Parathyroid adenoma (tissue), 2 donors: ENCODE results near the gene TJAP1.

Experiments
- H2AFZ ChIP-seq: fragments of 300-600 bp; sonication (generic); one replicate; pipeline ENCODE4 v1.7.0; 2017; ENCODE audit warnings: antibody characterized with exemption, mild to moderate bottlenecking
- H3K27ac ChIP-seq: fragments of 300-600 bp; sonication (generic); one replicate; pipeline ENCODE4 v1.7.0; 2017
- H3K27me3 ChIP-seq: fragments of 300-600 bp; sonication (generic); one replicate; pipeline ENCODE4 v1.7.0; 2017; ENCODE audit warnings: low read length; ENCODE audit not compliant: control insufficient read depth, insufficient read depth
- H3K36me3 ChIP-seq: fragments of 300-600 bp; sonication (generic); one replicate; pipeline ENCODE4 v1.7.0; 2017; ENCODE audit warnings: low read length; ENCODE audit not compliant: control insufficient read depth, insufficient read depth
- H3K4me1 ChIP-seq: fragments of 300-600 bp; sonication (generic); one replicate; pipeline ENCODE4 v1.7.0; 2017; ENCODE audit warnings: control low read depth
- H3K4me2 ChIP-seq: fragments of 300-600 bp; sonication (generic); one replicate; pipeline ENCODE4 v1.7.0; 2017; ENCODE audit warnings: low read length
- H3K4me3 ChIP-seq: fragments of 300-600 bp; sonication (generic); one replicate; pipeline ENCODE4 v1.7.0; 2017; ENCODE audit warnings: low read depth, low read length
- H3K79me2 ChIP-seq: fragments of 300-600 bp; sonication (generic); one replicate; pipeline ENCODE4 v1.7.0; 2017; ENCODE audit warnings: control low read depth
- H3K9ac ChIP-seq: fragments of 300-600 bp; sonication (generic); one replicate; pipeline ENCODE4 v1.7.0; 2017; ENCODE audit warnings: mild to moderate bottlenecking
- H3K9me3 ChIP-seq: fragments of 300-600 bp; sonication (generic); one replicate; pipeline ENCODE4 v1.7.0; 2017; ENCODE audit warnings: low read length; ENCODE audit not compliant: control insufficient read depth
- CTCF ChIP-seq: fragments of 300-600 bp; sonication (generic); IDR thresholded peaks from one replicate; pipeline ENCODE4 v1.7.0; 2017; ENCODE audit warnings: antibody characterized with exemption, mild to moderate bottlenecking
- donor health status: primary hyperparathyroidism.

Gene TJAP1

GRCh38 chr6:43511824-43512415 is 34.5 kb downstream of the TJAP1 start:
- Histone ChIP-seq H3K9me3 (no peaks in the 10 kb centered on the region), H3K9ac (no peak overlapping the region), H3K79me2 (peaks cover 15% of the 10 kb centered on the region), H3K4me2 (no peak overlapping the region), H2AFZ (no peak overlapping the region), H3K27me3 (no peaks in the 10 kb centered on the region), H3K36me3 (no peaks in the 10 kb centered on the region), H3K4me3 (no peak overlapping the region), H3K27ac (no peak overlapping the region), H3K4me1 (peaks cover 15% of the 10 kb centered on the region)
- no peak for TF ChIP-seq CTCF

GRCh38 chr6:43515808-43516207 is 38.4 kb downstream of the TJAP1 start:
- peaks cover 18% of the 10 kb centered on the region for H3K4me1 ChIP-seq
- no peaks in the 10 kb centered on the region for H3K36me3 ChIP-seq
- H3K27me3 ChIP-seq: no peaks in the 10 kb centered on the region
- peak overlapping the region; percentile 81 for H3K27ac ChIP-seq
- peak overlapping the region; percentile 99 for H3K4me3 ChIP-seq
- H3K79me2 ChIP-seq: peaks cover 23% of the 10 kb centered on the region
- H3K9ac ChIP-seq: no peak overlapping the region
- peak overlapping the region; percentile 70 for H2AFZ ChIP-seq
- H3K9me3 ChIP-seq: no peaks in the 10 kb centered on the region
- TF ChIP-seq CTCF: no peak
- peak overlapping the region; percentile 98 for H3K4me2 ChIP-seq

GRCh38 chr6:43516367-43516696 is 39.0 kb downstream of the TJAP1 start:
- H3K4me1 ChIP-seq: peaks cover 18% of the 10 kb centered on the region
- peaks cover 23% of the 10 kb centered on the region for H3K79me2 ChIP-seq
- H3K9me3 ChIP-seq: no peaks in the 10 kb centered on the region
- no peaks in the 10 kb centered on the region for H3K36me3 ChIP-seq
- peak overlapping the region; percentile 99 for H3K4me3 ChIP-seq
- peak overlapping the region; percentile 70 for H2AFZ ChIP-seq
- TF ChIP-seq CTCF: no peak
- peak overlapping the region; percentile 81 for H3K27ac ChIP-seq
- H3K4me2 ChIP-seq: peak overlapping the region; percentile 98
- H3K27me3 ChIP-seq: no peaks in the 10 kb centered on the region
- peak overlapping the region; percentile 49 for H3K9ac ChIP-seq

- Histone ChIP-seq H2AFZ (peak within 1 kb of the TSS; percentile 70), H3K9me3 (no peaks in the 10 kb centered on the region), H3K4me2 (peak within 1 kb of the TSS; percentile 98), H3K4me3 (peak within 1 kb of the TSS; percentile 99), H3K27me3 (no peaks in the 10 kb centered on the region), H3K4me1 (peaks cover 18% of the 10 kb centered on the region), H3K9ac (peak within 1 kb of the TSS; percentile 49), H3K27ac (peak within 1 kb of the TSS; percentile 81), H3K79me2 (peaks cover 23% of the 10 kb centered on the region), H3K36me3 (no peaks in the 10 kb centered on the region)
- TF ChIP-seq CTCF: no peak
These were observed 39.5 kb downstream of the TJAP1 start, which contains the start of the genes POLR1C and YIPF3 for GRCh38 chr6:43516697-43517504. Gene POLR1C (plus strand): TSS chr6:43517089. CDS start chr6:43517110, 21 bp downstream. Gene YIPF3 (minus strand): TSS chr6:43516926. CDS start chr6:43516807, 119 bp downstream.
